Stomach (tissue), 9 donors: Measurements from ENCODE around the gene E4F1. TPM values are rescaled to one million over a fixed set of nuclear protein-coding genes. Genes with fewer than 3 reads are reported as not detected.

Source experiments
- DNase-seq, 2 donors: peaks; one replicate each; pipeline versions ENCODE4 v3.0.0 to v3.0.0-alpha.2; 2013 to 2019
- H3K27ac ChIP-seq, 5 donors: fragments of 200-600 bp in 4 of 5; sonication (generic) in 4 of 5; one replicate each; pipeline ENCODE4 v1.5.1; 2013 to 2019; ENCODE audit warnings: mild to moderate bottlenecking in 1 of 5, moderate library complexity in 1 of 5
- H3K27me3 ChIP-seq, 3 donors: fragments of 200-600 bp; sonication (generic); one replicate each; pipeline ENCODE4 v1.5.1; 2017 to 2019; ENCODE audit warnings: mixed run types in 1 of 3
- H3K36me3 ChIP-seq, 4 donors: fragments of 200-600 bp; sonication (generic); 1 replicate in 3 of 4; 2 replicates in 1 of 4; pipeline ENCODE4 v1.5.1; 2016 to 2019
- H3K4me1 ChIP-seq, 4 donors: fragments of 200-600 bp; sonication (generic); one replicate each; pipeline ENCODE4 v1.5.1; 2016 to 2019
- H3K4me3 ChIP-seq, 4 donors: fragments of 200-600 bp; sonication (generic) in 3 of 4; one replicate each; pipeline ENCODE4 v1.5.1; 2016 to 2019; ENCODE audit warnings: mild to moderate bottlenecking in 1 of 4
- H3K9me3 ChIP-seq, 4 donors: fragments of 200-600 bp; sonication (generic); one replicate each; pipeline ENCODE4 v1.5.1; 2016 to 2019
- CTCF ChIP-seq, 7 experiments: fragments of 450-650 bp in 4 of 7; fragments of 200-600 bp in 3 of 7; sonication (generic) in 3 of 7; IDR thresholded peaks; one replicate each; pipeline ENCODE4 v1.5.1; 2016 to 2019; ENCODE audit warnings: antibody characterized with exemption in 7 of 7, control low read depth in 2 of 7, mild to moderate bottlenecking in 1 of 7
- EP300 ChIP-seq: sonication (generic); formaldehyde crosslinking; IDR thresholded peaks from one replicate; pipeline ENCODE4 v1.6.1; 2017; ENCODE audit warnings: antibody characterized with exemption
- POLR2A ChIP-seq, 4 donors: fragments of 450-650 bp; IDR thresholded peaks; one replicate each; pipeline ENCODE4 v1.6.1; 2016; ENCODE audit warnings: antibody characterized with exemption in 4 of 4, control low read depth in 2 of 4, mild to moderate bottlenecking in 1 of 4, moderate library complexity in 1 of 4
- POLR2AphosphoS5 ChIP-seq, 3 donors: sonication (generic); formaldehyde crosslinking; IDR thresholded peaks; one replicate each; pipeline ENCODE4 v1.6.1; 2016; ENCODE audit warnings: antibody characterized with exemption in 3 of 3
- WGBS, 5 donors: extraction: QIAGEN DNeasy Blood & Tissue Kit in 3 of 5; methylation state at CpG; one replicate each; pipeline versions ENCODE4 v1.1.5 to v1.1.7; 2013 to 2018; 5-methylcytosine and 5-hydroxymethylcytosine counted together
- intact Hi-C: fragments of 100-400 bp; cut with DNase I; formaldehyde crosslinking; loops from one replicate; pipeline ENCODE4 v1.15.1; 2023; ENCODE audit warnings: low total_unique reads
- polyA plus RNA-seq, 3 donors: library from polyadenylated mRNA; stranded (reverse); fragments of 200-250 nt; gene quantifications; one replicate each; pipeline ENCODE4 v1.2.3, GENCODE V29; 2013
- total RNA-seq, 5 donors: library from RNA; depleted of rRNA; stranded (reverse); fragments of >200 nt; gene quantifications; one replicate each; pipeline versions ENCODE4 v1.1.0 to v1.2.3, GENCODE V29; 2014 to 2016
- donor health status: healthy with polysubstance abuse.
- donor health status: Bipolar disorder and iron deficiency.
- donor health status: healthy.

E4F1 gene
- total and polyA plus RNA-seq, 8 donors: 12.7 to 114 (median 35.6) TPM

- no peak for DNase-seq
- H3K4me3 ChIP-seq: no peak overlapping the region
- peaks cover 2 to 15% (median 8%) of the 10 kb centered on the region in 4 donors for H3K4me1 ChIP-seq
- TF ChIP-seq CTCF (IDR thresholded peaks at IDR 0.05) (no peak), POLR2A (IDR thresholded peaks at IDR 0.05) (no peak), POLR2AphosphoS5 (IDR thresholded peaks at IDR 0.05) (no peak), EP300 (no peak)
- intact Hi-C loops: no loop called here
- no peaks in the 10 kb centered on the region for H3K27me3 ChIP-seq
- WGBS, 5 donors: 91 to 95% (median 94%) methylated on average over 30 of the region's 30 CpGs
- H3K9me3 ChIP-seq: no peaks in the 10 kb centered on the region
- no peak overlapping the region for H3K27ac ChIP-seq
- peaks cover 42 to 75% (median 71%) of the 10 kb centered on the region in 4 donors for H3K36me3 ChIP-seq
Measured at GRCh38 chr16:2244926-2245795, 21.8 kb downstream of the E4F1 start.

GRCh38 chr16:2246301-2246885, 23.0 kb downstream of the E4F1 start:
- Histone ChIP-seq H3K9me3 (no peaks in the 10 kb centered on the region), H3K27me3 (no peaks in the 10 kb centered on the region), H3K27ac (no peak overlapping the region), H3K4me1 (peaks cover 8 to 22% (median 15%) of the 10 kb centered on the region in 4 donors), H3K4me3 (no peak overlapping the region), H3K36me3 (peaks cover 42 to 63% (median 59%) of the 10 kb centered on the region in 4 donors)
- no peak for DNase-seq
- no peak for TF ChIP-seq EP300
- no peak for TF ChIP-seq POLR2AphosphoS5 (IDR thresholded peaks at IDR 0.05)
- no peak for TF ChIP-seq POLR2A (IDR thresholded peaks at IDR 0.05)
- intact Hi-C loops: no loop called here
- WGBS, 5 donors: 88 to 93% (median 91%) methylated on average over 14 to 18 of the region's 18 CpGs

GRCh38 chr16:2250652-2251295, 27.4 kb downstream of the E4F1 start:
- peak overlapping the region; percentile 88 to 99 (median 93) for H3K27ac ChIP-seq
- H3K4me3 ChIP-seq: peak overlapping the region; percentile 67 to 75 (median 71)
- peaks cover 15 to 36% (median 29%) of the 10 kb centered on the region in 4 donors for H3K4me1 ChIP-seq
- TF ChIP-seq EP300: no peak
- no peak for TF ChIP-seq POLR2A (IDR thresholded peaks at IDR 0.05)
- no peak for TF ChIP-seq CTCF (IDR thresholded peaks at IDR 0.05)
- TF ChIP-seq POLR2AphosphoS5 (IDR thresholded peaks at IDR 0.05): no peak
- no peaks in the 10 kb centered on the region for H3K27me3 ChIP-seq
- H3K36me3 ChIP-seq: peaks cover 42 to 53% (median 49%) of the 10 kb centered on the region in 4 donors
- intact Hi-C loops: loop anchor here (10.0 kb wide), 1 partner anchor 46 kb away; the partner anchor contains the start of gene MLST8
- DNase-seq: peak in 1 of 2 donors; percentile 62
- WGBS, 5 donors: 3 to 6% (median 5%) methylated on average over 26 to 35 of the region's 35 CpGs
- no peaks in the 10 kb centered on the region for H3K9me3 ChIP-seq

GRCh38 chr16:2251296-2252111, 28.1 kb downstream of the E4F1 start, which contains the start of gene ECI1:
ECI1 (minus strand) TSS chr16:2251587; CDS start chr16:2251566, 21 bp downstream.
- H3K9me3 ChIP-seq: no peaks in the 10 kb centered on the region
- H3K4me3 ChIP-seq: peak within 1 kb of the TSS; percentile 67 to 75 (median 71)
- peaks cover 42 to 53% (median 49%) of the 10 kb centered on the region in 4 donors for H3K36me3 ChIP-seq
- WGBS, 5 donors: 1 to 4% (median 1%) methylated on average over 18 to 88 of the region's 88 CpGs
- peak; percentile 98 for DNase-seq
- H3K4me1 ChIP-seq: peaks cover 15 to 36% (median 29%) of the 10 kb centered on the region in 4 donors
- H3K27me3 ChIP-seq: no peaks in the 10 kb centered on the region
- H3K27ac ChIP-seq: peak within 1 kb of the TSS; percentile 88 to 99 (median 93)
- intact Hi-C loops: loop anchor here (10.0 kb wide), 1 partner anchor 47 kb away; the partner anchor contains the start of gene MLST8
- no peak for TF ChIP-seq EP300
- TF ChIP-seq POLR2A (IDR thresholded peaks at IDR 0.05): peak in 1 of 4 donors; percentile 36
- peak; percentile 79 to 95 (median 87) for TF ChIP-seq POLR2AphosphoS5 (IDR thresholded peaks at IDR 0.05)
- TF ChIP-seq CTCF (IDR thresholded peaks at IDR 0.05): peak in 6 of 7 experiments; percentile 10 to 83 (median 70)
